RKO (cell line): Measurements from ENCODE around the gene EIF2S3B.

ENCODE experiments used
- DNase-seq: peaks from one replicate; pipeline ENCODE4 v3.0.0-alpha.2; 2016; ENCODE audit warnings: low spot score

Gene EIF2S3B

DNA sequence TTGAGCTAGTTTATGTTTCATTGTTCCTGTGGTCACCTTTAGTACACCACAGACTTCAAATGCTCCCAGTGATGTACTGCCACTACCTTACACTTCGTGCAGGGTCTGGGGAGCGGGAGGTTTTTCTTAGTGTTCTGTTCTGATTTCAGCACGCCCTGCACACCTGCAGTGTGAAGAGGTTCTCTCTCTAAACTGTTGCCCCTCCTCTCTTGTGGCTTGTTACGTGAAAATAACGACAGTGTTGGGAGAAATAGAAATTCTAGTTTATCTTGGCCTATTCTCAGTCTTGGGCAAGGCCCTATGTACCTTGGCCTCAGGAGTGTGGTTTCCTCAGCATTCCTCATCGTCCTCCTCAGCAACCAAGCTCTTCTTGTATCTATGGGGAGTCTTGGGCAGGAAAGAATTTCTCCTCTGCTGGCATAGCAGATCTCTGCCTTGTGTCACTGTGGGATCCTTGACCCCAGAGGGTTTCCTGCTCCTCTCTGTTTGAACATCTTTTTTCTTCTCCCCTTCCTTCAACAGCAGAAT lies 48.6 kb downstream of the EIF2S3B start:
- no peak for DNase-seq

DNA sequence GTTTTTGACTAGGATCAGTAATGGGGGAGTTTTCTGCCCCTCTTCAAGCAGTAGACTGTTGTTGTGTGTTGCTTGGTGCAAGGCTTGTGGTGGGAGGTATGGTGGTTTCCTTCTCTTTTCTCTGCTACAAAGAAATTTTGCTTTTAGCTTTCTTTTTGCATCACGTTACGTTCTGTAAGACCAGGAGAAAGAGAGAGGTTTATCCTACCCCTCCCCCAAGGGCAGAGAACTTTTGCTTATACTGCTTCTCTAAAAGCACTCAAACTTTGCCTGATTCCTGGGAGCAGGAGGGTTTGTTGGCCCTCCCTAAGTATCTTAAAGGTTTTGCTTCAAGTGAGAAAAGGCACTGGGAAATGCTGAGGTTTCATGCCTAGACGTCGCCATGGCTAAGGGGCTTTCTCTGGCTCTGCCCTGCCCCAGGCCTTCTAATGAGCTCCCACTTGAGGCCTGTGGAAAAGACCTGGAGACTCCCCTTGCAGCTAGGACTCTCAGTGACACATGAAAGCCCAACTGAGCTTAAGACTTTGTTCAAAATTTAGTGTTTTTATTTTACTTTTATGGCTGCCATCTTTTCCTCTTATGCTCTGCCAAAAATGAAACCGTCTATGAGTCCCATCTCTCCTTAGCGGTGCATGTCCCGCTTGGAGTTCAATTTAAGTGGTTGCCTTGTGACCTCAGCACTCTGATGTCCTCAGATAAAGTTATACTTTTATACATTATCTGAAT lies 49.2 kb downstream of the EIF2S3B start:
- DNase-seq, result no peak

DNA sequence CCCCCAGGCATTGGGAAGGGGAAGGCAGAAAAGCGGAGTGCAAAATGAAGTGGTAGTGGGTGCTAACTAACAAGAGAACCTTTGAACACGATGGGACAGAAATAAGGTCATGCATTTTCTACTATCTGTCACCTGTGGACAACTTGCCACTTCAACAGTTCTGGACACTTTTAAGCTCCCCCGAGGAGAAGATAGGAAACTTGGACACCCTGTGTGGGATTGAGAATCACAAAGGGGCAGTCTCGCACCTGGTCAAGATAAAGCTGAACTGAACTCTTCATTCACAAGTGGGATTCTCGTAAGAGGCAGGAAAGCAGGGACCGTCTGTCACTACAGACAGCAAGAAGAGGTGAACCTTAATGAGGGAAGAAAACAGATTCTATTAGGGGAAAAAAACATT lies 51.6 kb downstream of the EIF2S3B start:
- no peak for DNase-seq

DNA sequence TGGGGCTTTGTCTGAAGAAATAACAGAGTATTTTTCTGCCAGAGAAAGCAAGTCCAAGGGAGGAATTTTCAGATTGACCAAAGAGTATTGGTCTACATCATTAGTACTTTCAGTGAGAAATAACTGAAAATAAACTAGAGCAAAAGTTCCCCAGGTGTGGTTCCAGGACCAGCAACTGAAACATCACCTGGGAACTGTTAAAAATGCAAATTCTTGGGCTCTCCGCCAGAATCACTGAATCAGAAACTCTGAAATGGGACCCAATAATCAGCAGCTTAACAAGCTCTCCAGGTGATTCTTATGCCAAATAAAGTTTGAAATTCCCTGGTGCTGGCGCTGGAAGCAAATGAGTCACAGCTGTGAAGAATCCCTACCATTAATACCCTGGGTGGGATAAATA lies 52.1 kb downstream of the EIF2S3B start:
- DNase-seq, result no peak
